Body of pancreas (tissue), 4 donors: ENCODE data around the gene CACNA1S. TPM values are rescaled to one million over a fixed set of nuclear protein-coding genes. Genes with fewer than 3 reads are reported as not detected.

Source experiments
- ATAC-seq: fragments of 150-250 bp; one replicate; pipeline ENCODE4 v1.9.1; 2016
- DNase-seq, 4 donors: peaks; one replicate each; pipeline ENCODE4 v3.0.0-alpha.2; 2019
- H3K27ac ChIP-seq, 4 donors: fragments of 200-600 bp; sonication (generic); 1 replicate in 3 of 4; 2 replicates in 1 of 4; pipeline versions ENCODE4 v1.5.1 to v1.6.1; 2016 to 2019; ENCODE audit warnings: mild to moderate bottlenecking in 1 of 4, mixed read lengths in 1 of 4, moderate library complexity in 1 of 4
- H3K27me3 ChIP-seq, 2 donors: fragments of 200-600 bp; sonication (generic); one replicate each; pipeline ENCODE4 v1.6.0; 2016; ENCODE audit warnings: mild to moderate bottlenecking in 1 of 2
- H3K36me3 ChIP-seq, 2 donors: fragments of 200-600 bp; sonication (generic); replicated peaks in 1 of 2; 2 replicates each; pipeline ENCODE4 v1.5.1; 2016; ENCODE audit warnings: low read depth in 2 of 2; ENCODE audit not compliant: insufficient read depth in 1 of 2
- H3K4me1 ChIP-seq: fragments of 200-600 bp; sonication (generic); one replicate; pipeline ENCODE4 v1.6.0; 2016
- H3K4me3 ChIP-seq, 2 donors: fragments of 200-600 bp; sonication (generic); 1 replicate in 1 of 2; 2 replicates in 1 of 2; pipeline ENCODE4 v1.5.1; 2016 to 2019
- H3K9me3 ChIP-seq, 3 donors: fragments of 200-600 bp; sonication (generic); 1 replicate in 2 of 3; 2 replicates in 1 of 3; pipeline ENCODE4 v1.5.1; 2016
- CTCF ChIP-seq, 7 experiments: fragments of 450-650 bp in 4 of 7; fragments of 200-600 bp in 3 of 7; sonication (generic) in 3 of 7; IDR thresholded peaks; one replicate each; pipeline ENCODE4 v1.5.1; 2016 to 2019; ENCODE audit warnings: antibody characterized with exemption in 7 of 7
- POLR2A ChIP-seq, 3 donors: fragments of 450-650 bp; IDR thresholded peaks; one replicate each; pipeline ENCODE4 v1.6.1; 2016; ENCODE audit warnings: antibody characterized with exemption in 3 of 3, mild to moderate bottlenecking in 2 of 3
- WGBS, 2 donors: methylation state at CpG; one replicate each; pipeline ENCODE4 v1.1.5; 2017; 5-methylcytosine and 5-hydroxymethylcytosine counted together
- intact Hi-C: fragments of 100-400 bp; cut with DNase I; formaldehyde crosslinking; loops from one replicate; pipeline ENCODE4 v1.15.1; 2023
- total RNA-seq, 2 donors: library from RNA; depleted of rRNA; stranded (reverse); fragments of >200 nt; gene quantifications; one replicate each; pipeline ENCODE4 v1.1.0, GENCODE V29; 2016

Gene CACNA1S
- total RNA-seq, 2 donors from 2014 or later, result under 0.01 TPM; not detected in 1

- H3K36me3 ChIP-seq, result no peaks in the 10 kb centered on the region
- intact Hi-C loops, result no loop called here
- H3K4me3 ChIP-seq, result peak overlapping the region; percentile 13 to 59
- peak overlapping the region; percentile 5 to 89 (median 56) for H3K27ac ChIP-seq
- no peaks in the 10 kb centered on the region for H3K27me3 ChIP-seq
- TF ChIP-seq CTCF (IDR thresholded peaks at IDR 0.05) (peak; percentile 65 to 95 (median 87)), POLR2A (IDR thresholded peaks at IDR 0.05) (peak; percentile 79 to 91 (median 91))
- DNase-seq, result peak; percentile 89 to 95 (median 92)
- H3K4me1 ChIP-seq, result peaks cover 16% of the 10 kb centered on the region
- no peaks in the 10 kb centered on the region for H3K9me3 ChIP-seq
- 0 to 2% methylated on average over 9 to 75 of the region's 88 CpGs for WGBS, 2 donors
- peak; percentile 97 for ATAC-seq
Observed at GRCh38 chr1:201114245-201115131, 2.3 kb upstream of the CACNA1S start.

GRCh38 chr1:201113451-201114244, 1.4 kb upstream of the CACNA1S start:
- 28 to 29% methylated on average over 17 of the region's 17 CpGs for WGBS, 2 donors
- no peak for ATAC-seq
- intact Hi-C loops, result no loop called here
- DNase-seq, result no peak
- no peak for TF ChIP-seq CTCF (IDR thresholded peaks at IDR 0.05)
- no peak for TF ChIP-seq POLR2A (IDR thresholded peaks at IDR 0.05)
- no peaks in the 10 kb centered on the region for H3K9me3 ChIP-seq
- H3K27me3 ChIP-seq, result no peaks in the 10 kb centered on the region
- H3K4me3 ChIP-seq, result no peak overlapping the region
- H3K36me3 ChIP-seq, result no peaks in the 10 kb centered on the region
- peaks cover 16% of the 10 kb centered on the region for H3K4me1 ChIP-seq
- peak overlapping the region in 3 of 4 donors; percentile 5 to 89 (median 65) for H3K27ac ChIP-seq

GRCh38 chr1:201112926-201113325, 700 bp upstream of the CACNA1S start:
- ATAC-seq, result no peak
- Histone ChIP-seq H3K36me3 (no peaks in the 10 kb centered on the region), H3K4me3 (no peak overlapping the region), H3K27me3 (no peaks in the 10 kb centered on the region), H3K27ac (no peak overlapping the region), H3K9me3 (no peaks in the 10 kb centered on the region), H3K4me1 (peaks cover 16% of the 10 kb centered on the region)
- intact Hi-C loops, result no loop called here
- no peak for DNase-seq
- 71 to 83% methylated on average over 3 of the region's 3 CpGs for WGBS, 2 donors
- TF ChIP-seq CTCF (IDR thresholded peaks at IDR 0.05) (no peak), POLR2A (IDR thresholded peaks at IDR 0.05) (no peak)

GRCh38 chr1:201111672-201112071, 554 bp downstream of the CACNA1S start:
- no peak for DNase-seq
- Histone ChIP-seq H3K27ac (no peak overlapping the region), H3K4me1 (peaks cover 16% of the 10 kb centered on the region), H3K4me3 (no peak overlapping the region), H3K27me3 (no peaks in the 10 kb centered on the region), H3K9me3 (no peaks in the 10 kb centered on the region), H3K36me3 (no peaks in the 10 kb centered on the region)
- no peak for ATAC-seq
- intact Hi-C loops, result no loop called here
- WGBS, 2 donors, result 73 to 78% methylated on average over 2 to 3 of the region's 3 CpGs
- TF ChIP-seq POLR2A (IDR thresholded peaks at IDR 0.05), result no peak
- TF ChIP-seq CTCF (IDR thresholded peaks at IDR 0.05), result no peak
